ENCODE data around the gene CTAGE9.

- TF ChIP-seq ATF3 (IDR thresholded peaks at IDR 0.05; ENCODE audit: insufficient read depth, low read depth, low read length), result no peak
- no peak for TF ChIP-seq KDM4A (IDR thresholded peaks at IDR 0.05; ENCODE audit: low read depth, low read length, severe bottlenecking)
- no peak for TF ChIP-seq TBP (IDR thresholded peaks at IDR 0.05; ENCODE audit: low read depth, low read length)
- no peak for TF ChIP-seq POLR2AphosphoS5 (IDR thresholded peaks at IDR 0.05; ENCODE audit: low read depth, low read length)
- TF ChIP-seq CTCF (IDR thresholded peaks at IDR 0.05; ENCODE audit: control extremely low read depth in 1 of 3, insufficient read depth in 1 of 3, low read depth in 1 of 3, low read length in 3 of 3), result no peak
- TF ChIP-seq CEBPB (IDR thresholded peaks at IDR 0.05; ENCODE audit: low read depth, low read length), result no peak
- no peak for TF ChIP-seq EZH2 (IDR thresholded peaks at IDR 0.05; ENCODE audit: low read depth, low read length, severe bottlenecking)
- TF ChIP-seq SP4 (IDR thresholded peaks at IDR 0.05; ENCODE audit: low read length), result no peak
- TF ChIP-seq POLR2A (IDR thresholded peaks at IDR 0.05; ENCODE audit: control extremely low read depth in 1 of 2, low read depth in 2 of 2, low read length in 2 of 2), result no peak
- no peak for TF ChIP-seq TCF12 (IDR thresholded peaks at IDR 0.05; ENCODE audit: low read depth, low read length)
These were observed 28.3 kb upstream of the CTAGE9 start for GRCh38 chr6:131739136-131739535.
